Ramos (cell line): ENCODE measurements around the gene MYO1G.
"Not testable (repeated sequence)": the region's sequence is repeated elsewhere in the genome, so short reads cannot be mapped to it uniquely, and the experiment has no call there.

Source experiments
- in situ Hi-C: fragments of 300-500 bp; cut with MboI; formaldehyde crosslinking; loops from one replicate; pipeline ENCODE4 v1.14.3; 2022; ENCODE audit warnings: low sequenced_read_pairs; ENCODE audit not compliant: unreplicated experiment

Gene MYO1G

DNA sequence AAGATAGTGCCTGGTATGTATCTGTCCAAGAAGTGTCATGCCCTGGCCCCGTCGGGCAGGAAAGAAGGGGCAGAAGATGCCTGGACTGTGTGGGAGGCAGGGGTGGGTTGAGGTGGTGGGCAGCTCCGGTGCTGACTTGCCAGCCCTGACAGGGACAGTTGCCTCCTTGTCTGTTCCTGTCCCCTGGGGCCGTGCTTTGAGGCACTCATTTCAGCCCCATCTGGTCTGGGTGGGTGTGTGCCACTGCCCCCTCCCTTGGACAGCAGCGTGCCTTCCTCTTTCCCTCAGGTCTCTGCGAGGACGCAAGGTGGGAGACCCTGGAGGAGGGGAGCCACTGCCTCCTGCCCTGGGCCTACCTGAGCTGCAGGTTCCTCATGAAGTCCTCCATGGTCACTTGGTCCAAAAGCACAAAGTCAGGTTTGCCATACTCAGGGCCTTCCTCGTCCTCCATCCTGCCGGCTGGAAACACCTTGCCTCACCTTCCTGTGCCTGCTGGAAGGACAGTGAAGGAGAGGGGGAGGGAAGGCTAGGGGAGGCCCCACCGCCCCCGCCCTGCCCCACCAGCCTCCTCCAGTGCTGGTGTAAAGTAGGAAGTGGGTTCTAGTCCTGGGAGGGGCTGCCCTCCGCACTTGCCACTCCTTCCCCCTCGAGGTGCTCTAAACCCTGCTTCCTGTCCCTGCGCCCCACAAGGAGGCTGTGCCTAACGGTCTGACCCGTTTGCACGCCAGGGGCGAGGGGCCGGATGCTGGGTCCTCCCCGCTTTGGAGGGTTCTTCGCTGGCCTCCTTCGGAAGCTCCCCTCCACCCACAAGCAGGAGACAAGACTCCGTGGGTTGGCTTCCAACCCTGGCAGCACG lies at the start of gene MYO1G:
Gene MYO1G, minus strand, starts transcription at position 505 of the 856 bp plus-strand sequence. Its CDS starts 54 bp downstream, at position 451.
- in situ Hi-C loops: loop anchor here (10.0 to 25.0 kb wide), 2 partner anchors 156 to 891 kb away; partner anchors contain the start of gene POLM

DNA sequence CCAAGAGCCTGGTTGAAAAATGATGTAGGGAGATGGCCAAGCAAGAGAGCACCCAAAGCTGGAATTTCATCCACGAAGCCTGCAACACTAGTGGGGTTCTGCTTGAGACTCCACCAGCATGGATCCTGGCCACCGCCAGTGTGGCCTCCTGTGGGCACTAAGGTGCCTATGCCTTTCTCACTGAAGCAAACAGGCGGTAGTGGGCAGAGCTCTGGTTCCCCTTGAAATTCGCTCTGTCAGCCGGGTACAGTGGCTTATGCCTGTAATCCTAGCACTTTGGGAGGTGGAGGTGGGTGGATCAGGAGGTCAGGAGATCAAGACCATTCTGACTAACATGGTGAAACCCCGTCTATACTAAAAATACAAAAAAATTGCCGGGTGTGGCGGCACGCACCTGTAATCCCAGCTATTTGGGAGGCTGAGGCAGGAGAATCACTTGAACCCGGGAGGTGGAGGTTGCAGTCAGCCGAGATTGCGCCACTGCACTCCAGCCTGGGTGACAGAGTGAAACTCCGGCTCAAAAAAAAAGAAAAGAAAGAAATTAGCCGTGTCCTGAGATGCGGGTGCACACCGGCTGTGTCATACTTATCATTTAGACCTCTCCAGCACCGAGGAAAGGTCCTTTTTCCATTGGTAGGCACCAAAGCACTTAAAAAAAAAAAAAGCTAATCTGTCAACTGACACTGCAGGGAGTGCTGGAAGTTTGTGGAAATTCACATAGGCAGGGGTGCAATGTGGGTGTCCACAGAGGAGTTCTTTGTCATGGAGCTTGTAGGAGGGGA lies 49.5 kb upstream of the MYO1G start:
- in situ Hi-C loops: no loop called here

DNA sequence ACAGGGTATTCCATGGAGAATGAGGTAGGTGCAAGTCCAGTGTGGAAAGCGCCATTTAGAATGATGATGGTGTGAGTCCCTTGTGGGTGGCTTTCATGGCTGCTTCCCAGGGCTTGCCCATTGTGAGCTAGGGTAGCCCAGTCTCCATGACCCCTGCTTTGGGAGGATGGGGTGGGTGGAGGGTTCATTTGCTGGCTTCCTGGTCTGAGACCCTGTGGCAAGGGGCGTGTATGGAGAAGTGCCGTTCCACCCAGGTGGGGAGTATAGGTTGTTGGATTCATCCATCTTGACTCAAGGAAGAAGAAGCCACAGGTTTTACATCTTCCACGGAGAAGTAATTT lies 48.9 kb upstream of the MYO1G start:
- in situ Hi-C loops: no loop called here

DNA sequence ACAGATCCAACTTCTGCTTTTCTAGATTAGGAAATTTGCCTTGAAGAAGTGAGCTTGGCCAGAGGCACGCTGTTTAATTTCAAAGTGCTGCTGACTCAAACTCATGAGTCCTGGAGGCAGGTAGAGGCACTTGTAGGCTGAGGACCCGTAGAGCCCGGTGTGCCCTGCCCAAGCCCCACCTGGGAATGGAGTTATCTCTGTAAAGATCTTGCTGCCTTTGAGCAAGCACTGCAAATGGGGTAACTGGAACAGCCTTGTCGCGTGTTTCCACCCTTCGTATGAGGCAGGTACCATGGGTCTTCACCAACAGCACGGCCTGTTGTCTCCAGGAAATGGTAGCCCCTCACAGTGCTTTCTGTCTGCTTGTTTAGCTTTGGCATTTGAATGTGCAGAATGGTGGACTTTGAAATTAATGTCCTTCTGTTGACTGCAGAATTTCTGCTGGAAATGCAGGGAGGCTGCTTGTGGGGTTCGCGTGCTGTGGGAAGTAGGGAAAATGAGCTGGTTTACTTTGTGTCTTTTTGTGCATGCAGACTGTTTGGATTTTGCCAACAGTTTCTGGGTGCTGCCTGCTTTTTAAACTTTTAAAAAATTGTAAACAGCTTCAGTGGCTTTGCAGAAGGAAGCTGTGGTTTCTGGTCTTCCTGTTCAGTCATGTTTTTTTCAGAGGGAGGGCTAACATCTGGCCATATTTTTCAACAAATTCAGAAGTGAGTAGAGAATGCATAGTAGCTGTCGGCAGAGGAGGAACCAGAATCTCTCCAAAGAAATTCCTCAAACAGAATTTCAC lies 48.4 kb upstream of the MYO1G start:
- in situ Hi-C loops: no loop called here

- in situ Hi-C loops: no loop called here
These were observed 47.2 kb upstream of the MYO1G start for GRCh38 chr7:45026013-45026412.

DNA sequence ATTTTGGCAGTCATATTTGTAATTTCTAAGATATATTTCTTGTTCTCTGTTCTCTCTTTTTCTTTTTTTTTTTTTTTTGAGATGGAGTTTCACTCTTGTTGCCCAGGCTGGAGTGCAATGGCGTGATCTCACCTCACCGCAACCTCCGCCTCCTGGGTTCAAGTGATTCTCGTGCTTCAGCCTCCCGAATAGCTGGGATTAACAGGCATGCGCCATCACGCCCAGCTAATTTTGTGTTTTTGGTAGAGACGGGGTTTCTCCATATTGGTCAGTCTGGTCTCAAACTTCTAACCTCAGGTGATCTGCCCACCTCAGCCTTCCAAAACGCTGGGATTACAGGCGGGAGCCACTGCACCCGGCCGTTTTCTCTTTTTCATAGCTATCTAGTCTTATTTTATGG lies 46.7 kb upstream of the MYO1G start:
- in situ Hi-C loops: not testable (repeated sequence)

GRCh38 chr7:45024126-45024744 lies 45.4 kb upstream of the MYO1G start:
- in situ Hi-C loops: no loop called here

- in situ Hi-C loops: no loop called here
These were observed 42.9 kb upstream of the MYO1G start for GRCh38 chr7:45021604-45022296.

GRCh38 chr7:45020915-45021314 lies 42.1 kb upstream of the MYO1G start:
- in situ Hi-C loops: no loop called here

DNA sequence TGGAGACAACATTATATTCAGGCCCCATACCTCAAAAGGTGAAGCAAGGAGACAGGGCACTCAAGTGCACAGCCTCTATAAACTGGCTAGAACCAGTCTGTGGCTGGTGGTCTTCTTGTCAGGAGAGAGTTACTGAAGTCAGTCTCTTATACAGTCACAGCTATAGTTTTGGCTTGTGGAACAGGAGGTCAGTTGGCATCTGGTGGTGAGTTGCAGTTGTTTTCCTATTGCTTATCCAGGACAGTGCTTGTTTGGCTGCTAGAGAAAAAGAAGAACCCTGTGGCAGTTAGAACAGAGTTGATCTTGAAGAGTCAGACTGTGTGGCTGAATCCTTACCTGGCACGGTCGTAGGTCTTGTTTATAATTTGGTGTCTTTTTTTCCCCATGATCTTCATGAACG lies 38.4 kb upstream of the MYO1G start:
- in situ Hi-C loops: no loop called here

DNA sequence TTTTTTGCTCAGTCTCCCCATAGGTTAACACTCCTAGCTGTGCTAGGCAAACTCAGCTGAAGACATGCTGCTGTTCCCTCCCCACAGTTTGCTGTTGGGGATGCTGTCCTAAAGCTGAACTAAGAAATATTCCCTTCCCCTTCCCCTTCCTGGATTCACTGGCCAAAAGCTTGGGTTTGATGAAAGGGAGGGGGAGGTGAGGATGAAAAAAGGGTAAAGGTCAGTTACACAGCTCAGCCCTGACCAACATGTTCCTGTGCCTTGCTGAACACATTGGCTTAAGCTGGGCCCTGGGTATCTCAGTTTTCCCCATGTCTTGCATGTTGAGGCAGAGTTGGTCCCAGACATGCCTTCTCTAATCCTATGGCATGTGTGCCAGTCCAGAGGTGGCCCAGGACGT lies 36.5 kb upstream of the MYO1G start:
- in situ Hi-C loops: no loop called here

DNA sequence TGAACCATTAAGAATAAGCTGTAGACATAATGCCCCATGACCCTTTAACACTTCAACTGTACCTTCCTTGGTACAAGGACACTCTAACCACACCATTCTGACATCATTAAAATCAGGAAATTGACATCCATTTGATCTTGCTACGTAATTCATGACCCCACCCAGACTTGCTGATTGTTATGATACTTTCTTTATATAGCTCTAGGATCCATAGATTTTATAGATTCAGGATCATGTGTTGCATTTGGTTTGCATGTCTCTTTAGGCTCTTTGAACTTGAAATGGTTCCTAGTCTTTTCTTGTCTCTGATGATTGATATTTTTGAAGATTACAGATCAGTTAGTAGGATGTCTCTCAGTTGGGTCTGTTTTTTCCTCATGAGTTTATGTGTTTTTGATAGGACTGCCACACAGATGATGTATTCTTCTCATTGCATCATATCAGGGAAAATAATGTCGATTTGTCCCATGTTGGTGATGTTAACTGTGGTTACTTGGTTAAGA lies 34.7 kb upstream of the MYO1G start:
- in situ Hi-C loops: no loop called here

GRCh38 chr7:45007571-45008328 lies 28.9 kb upstream of the MYO1G start:
- in situ Hi-C loops: no loop called here

DNA sequence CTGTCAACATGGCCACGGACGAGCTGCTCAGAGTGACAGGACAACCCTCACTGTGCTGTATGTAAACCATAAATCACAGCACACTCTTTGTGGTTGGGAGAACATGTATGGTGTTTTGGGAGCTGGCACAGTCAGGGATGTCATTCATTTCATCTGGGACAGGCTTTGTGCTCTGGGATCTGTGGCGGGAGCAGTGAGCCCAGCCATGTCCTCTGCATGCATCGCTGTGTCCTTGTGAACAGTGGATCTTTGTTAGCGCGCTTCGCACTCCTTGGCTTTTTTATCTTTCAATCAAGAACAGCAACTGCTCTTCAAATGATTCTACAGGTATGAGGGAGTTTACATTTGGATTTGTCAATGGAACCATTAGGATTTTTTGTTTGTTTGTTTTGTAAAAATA lies 28.3 kb upstream of the MYO1G start:
- in situ Hi-C loops: no loop called here

DNA sequence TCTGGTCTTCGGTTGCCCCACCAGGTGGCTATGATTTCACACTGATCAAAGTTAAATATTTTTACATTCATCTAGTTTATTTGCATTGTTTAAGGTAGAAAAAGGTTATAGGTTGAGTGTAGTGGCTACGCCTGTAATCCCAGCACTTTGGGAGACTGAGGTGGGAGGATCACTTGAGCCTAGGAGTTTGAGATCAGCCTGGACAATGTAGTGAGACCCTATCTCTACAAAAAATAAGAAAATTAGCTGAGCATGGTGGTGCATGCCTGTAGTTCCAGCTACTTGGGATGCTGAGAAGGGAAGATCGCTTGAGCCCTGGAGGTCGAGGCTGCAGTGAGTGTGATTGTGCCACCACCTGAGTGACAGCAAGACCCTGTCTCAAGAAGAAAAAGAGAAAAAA lies 25.0 kb upstream of the MYO1G start:
- in situ Hi-C loops: no loop called here

DNA sequence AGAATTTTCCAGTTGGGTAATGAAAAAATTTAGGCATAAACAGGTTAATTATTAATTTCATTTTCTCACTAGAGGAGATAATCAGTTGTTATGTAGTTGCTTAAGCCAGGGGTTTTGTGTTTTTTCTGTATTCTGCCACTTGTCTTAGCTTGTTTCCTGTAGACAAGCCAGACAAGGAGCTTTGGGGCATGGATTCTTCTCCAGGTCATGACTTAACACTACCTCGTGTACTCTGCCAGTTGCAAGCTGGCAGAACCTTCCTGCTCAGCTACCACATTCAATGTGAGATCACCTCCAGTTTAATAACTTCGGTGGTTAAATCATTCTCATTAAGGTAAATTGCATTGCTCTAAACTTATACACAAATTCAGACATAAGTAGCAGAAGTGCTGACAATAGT lies 23.0 kb upstream of the MYO1G start:
- in situ Hi-C loops: no loop called here

GRCh38 chr7:45001138-45001694 lies 22.4 kb upstream of the MYO1G start:
- in situ Hi-C loops: no loop called here
